K562 treated with DMSO at 1 percent for 24 hours (cell line): ENCODE results near the gene TMEM18. TPM values are rescaled to one million over a fixed set of nuclear protein-coding genes. Genes with fewer than 3 reads are reported as not detected.

Experiments
- total RNA-seq: library from RNA; unstranded; fragments of 300-600 nt; gene quantifications from 2 replicates; pipeline ENCODE4 v1.2.3, GENCODE V29; 2022; ENCODE audit warnings: low read depth; ENCODE audit not compliant: insufficient read depth

The TMEM18 gene
- total RNA-seq: 18.2 and 18.6 TPM in 2 replicates

GRCh38 chr2:677056-677958 lies at the start of gene TMEM18:
TSS of gene TMEM18 (minus strand) at chr2:677406. CDS start at chr2:677345, 61 bp downstream.

